Measurements from ENCODE around the gene PEX13.

- TF ChIP-seq, protein P1, sequence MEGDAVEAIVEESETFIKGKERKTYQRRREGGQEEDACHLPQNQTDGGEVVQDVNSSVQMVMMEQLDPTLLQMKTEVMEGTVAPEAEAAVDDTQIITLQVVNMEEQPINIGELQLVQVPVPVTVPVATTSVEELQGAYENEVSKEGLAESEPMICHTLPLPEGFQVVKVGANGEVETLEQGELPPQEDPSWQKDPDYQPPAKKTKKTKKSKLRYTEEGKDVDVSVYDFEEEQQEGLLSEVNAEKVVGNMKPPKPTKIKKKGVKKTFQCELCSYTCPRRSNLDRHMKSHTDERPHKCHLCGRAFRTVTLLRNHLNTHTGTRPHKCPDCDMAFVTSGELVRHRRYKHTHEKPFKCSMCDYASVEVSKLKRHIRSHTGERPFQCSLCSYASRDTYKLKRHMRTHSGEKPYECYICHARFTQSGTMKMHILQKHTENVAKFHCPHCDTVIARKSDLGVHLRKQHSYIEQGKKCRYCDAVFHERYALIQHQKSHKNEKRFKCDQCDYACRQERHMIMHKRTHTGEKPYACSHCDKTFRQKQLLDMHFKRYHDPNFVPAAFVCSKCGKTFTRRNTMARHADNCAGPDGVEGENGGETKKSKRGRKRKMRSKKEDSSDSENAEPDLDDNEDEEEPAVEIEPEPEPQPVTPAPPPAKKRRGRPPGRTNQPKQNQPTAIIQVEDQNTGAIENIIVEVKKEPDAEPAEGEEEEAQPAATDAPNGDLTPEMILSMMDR (IDR thresholded peaks at IDR 0.05; ENCODE audit: low read depth, low read length, missing input control) = no peak
- no peak for TF ChIP-seq MAX (IDR thresholded peaks at IDR 0.05)
- TF ChIP-seq RAD21 (IDR thresholded peaks at IDR 0.05) = no peak
- no peak for TF ChIP-seq JUND (IDR thresholded peaks at IDR 0.05)
- TF ChIP-seq, protein P2, sequence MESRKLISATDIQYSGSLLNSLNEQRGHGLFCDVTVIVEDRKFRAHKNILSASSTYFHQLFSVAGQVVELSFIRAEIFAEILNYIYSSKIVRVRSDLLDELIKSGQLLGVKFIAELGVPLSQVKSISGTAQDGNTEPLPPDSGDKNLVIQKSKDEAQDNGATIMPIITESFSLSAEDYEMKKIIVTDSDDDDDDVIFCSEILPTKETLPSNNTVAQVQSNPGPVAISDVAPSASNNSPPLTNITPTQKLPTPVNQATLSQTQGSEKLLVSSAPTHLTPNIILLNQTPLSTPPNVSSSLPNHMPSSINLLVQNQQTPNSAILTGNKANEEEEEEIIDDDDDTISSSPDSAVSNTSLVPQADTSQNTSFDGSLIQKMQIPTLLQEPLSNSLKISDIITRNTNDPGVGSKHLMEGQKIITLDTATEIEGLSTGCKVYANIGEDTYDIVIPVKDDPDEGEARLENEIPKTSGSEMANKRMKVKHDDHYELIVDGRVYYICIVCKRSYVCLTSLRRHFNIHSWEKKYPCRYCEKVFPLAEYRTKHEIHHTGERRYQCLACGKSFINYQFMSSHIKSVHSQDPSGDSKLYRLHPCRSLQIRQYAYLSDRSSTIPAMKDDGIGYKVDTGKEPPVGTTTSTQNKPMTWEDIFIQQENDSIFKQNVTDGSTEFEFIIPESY (IDR thresholded peaks at IDR 0.05) = no peak
- no peak for TF ChIP-seq REST (IDR thresholded peaks at IDR 0.05)
- TF ChIP-seq HNF4A (conservative IDR thresholded peaks at IDR 0.05) = no peak
- no peak for TF ChIP-seq EGR1 (IDR thresholded peaks at IDR 0.05; ENCODE audit: low read depth in 2 of 2)
- TF ChIP-seq ATF3 (IDR thresholded peaks at IDR 0.05) = no peak
- no peak for TF ChIP-seq SP1 (IDR thresholded peaks at IDR 0.05)
- TF ChIP-seq YY1 (IDR thresholded peaks at IDR 0.05) = no peak
- TF ChIP-seq GABPA (IDR thresholded peaks at IDR 0.05 in 1 of 2, conservative IDR thresholded peaks at IDR 0.05 in 1 of 2) = no peak
These were observed 30.5 kb upstream of the PEX13 start for GRCh38 chr2:60987041-60987440.
